NCI-H1694 treated with DMSO at 0.1 percent for 48 hours (cell line): Measurements from ENCODE around the gene CCDC61.

Experiments
- DNase-seq: peaks from one replicate; lab custom pipeline; 2025; lab: John Stamatoyannopoulos, UW

The CCDC61 gene, protein sequence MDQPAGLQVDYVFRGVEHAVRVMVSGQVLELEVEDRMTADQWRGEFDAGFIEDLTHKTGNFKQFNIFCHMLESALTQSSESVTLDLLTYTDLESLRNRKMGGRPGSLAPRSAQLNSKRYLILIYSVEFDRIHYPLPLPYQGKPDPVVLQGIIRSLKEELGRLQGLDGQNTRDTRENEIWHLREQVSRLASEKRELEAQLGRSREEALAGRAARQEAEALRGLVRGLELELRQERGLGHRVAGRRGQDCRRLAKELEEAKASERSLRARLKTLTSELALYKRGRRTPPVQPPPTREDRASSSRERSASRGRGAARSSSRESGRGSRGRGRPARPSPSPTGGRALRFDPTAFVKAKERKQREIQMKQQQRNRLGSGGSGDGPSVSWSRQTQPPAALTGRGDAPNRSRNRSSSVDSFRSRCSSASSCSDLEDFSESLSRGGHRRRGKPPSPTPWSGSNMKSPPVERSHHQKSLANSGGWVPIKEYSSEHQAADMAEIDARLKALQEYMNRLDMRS

DNA sequence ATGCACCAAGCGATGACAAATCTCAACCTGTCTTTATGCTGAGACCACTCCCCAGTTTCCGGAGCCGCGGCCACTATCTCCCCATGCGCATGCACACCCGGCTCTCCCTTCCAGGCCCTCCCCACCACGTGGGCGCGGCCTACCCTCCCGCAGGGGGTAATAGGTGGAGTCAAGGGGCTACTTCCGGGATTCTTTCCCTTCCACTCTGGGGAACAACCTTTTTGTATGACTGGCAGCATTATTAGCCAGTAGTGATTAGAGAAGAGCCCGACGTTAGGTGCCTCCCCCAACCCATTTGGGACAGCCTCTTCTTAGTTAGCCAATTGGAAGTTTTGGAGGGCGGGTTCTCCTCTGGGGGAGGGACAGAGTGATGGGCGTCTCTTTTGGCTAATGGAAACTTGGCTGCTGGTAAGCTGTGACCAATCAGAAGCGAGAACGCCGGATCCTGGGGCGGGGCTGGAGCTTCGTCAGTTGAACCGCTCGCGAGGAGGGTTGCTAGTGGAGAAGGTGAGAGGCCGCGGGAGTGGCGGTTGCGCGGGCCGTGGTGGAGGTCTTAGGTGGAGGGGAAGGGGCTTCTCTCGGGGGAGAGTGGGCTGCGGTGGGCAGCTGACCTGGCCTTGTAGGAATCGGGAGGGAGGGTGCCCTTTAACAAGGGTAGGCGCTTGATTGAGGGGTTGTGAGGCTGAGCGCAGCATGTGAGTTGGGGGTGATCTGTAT lies at the start of gene CCDC61:
CCDC61 (plus strand) TSS at position 470 of the 717 bp plus-strand sequence. CDS start 7,552 bp downstream, outside the sequence.
- DNase-seq = peak; percentile 99

DNA sequence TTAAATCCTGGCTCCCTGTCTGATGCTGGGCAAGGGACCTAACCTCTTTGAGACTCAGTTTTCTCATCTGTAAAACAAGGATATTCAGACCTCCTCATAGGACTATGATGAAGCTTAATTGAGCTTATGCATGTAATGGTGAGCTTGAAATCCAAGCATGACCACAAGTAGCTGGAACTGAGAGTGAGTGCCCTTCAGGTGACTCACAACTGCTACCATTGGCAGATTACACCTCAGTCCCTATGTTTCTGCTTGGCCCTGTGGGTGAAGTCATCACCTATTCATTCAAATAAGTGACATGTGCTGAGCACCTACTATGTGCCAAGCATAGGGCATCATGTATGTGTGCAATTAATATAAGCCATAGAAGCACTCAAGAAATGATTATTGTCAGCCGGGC lies 47.3 kb upstream of the CCDC61 start:
- DNase-seq = no peak

DNA sequence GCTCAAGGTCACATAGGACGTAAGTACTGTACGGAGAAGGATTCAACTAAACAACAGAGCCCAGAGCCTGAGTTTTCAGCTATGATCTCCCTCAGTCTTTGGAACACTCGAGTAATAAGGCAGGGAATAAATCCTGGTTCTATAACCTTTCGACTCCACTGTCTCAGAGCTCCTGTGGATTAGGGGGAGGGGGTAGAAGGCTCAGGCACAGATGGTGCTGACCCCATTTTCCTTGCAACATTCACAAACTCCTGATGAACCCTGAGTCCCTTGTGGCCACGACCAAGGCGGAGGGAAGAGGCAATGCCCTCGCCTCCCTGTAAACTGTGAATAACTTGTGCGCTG lies 43.0 kb upstream of the CCDC61 start:
- no peak for DNase-seq

DNA sequence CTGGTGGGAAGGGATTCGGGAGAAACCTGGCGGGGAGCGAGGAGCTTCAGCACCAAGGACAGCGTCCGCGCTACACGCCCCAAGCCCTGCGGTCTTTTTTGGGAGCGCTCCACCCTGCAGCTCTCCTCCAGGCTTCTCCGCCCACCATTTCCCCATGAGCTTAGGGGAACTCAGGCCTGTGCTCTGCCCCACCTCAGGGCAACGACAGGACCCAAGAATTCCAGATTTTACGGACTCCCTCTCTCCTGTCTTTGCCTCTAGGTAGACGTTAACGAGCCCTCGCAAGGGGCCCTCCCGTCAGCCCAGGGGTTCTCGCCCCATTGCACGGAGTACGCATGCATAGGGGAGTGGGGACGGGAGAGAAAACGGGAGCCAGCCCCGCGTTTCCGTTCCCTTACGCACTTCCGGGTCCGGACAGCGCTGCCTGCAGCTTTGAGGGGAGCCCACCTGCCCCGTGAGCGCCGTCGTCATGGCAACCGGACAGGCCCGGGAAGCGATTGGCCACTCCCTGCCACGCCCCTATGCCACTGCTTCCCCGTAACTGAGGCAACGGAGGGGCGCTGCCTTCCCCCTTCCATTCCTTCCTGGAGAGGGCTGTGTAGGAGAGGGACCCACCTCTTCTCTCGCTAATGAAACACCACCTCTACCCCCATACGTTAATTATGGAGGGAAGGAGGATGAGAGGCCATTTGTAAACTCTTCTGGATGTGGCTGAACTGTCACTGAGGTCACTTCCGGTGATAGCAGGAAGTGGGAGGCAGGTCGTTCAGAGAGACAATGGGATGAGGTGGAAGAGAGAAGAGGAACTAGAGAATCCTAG lies 42.4 kb upstream of the CCDC61 start:
- no peak for DNase-seq

DNA sequence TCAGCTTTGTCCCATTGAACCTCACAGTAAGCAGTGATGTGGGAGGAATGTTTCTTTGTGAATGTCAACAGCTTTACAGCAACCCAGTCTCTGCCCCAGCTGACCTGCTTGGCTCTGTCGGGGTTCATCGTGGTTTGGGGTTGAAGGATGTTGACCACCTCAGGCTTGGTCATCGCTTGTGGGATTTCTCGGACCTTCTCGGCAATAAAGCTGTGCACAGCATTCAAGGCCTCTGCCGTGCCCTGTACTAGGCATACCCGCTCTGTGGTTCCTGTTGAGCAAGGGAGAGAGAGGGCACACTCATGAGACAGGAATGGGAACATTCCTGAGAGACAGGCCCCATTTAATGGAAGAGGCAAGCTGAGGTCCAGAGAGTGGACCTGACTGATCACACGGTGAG lies 41.6 kb upstream of the CCDC61 start:
- no peak for DNase-seq

DNA sequence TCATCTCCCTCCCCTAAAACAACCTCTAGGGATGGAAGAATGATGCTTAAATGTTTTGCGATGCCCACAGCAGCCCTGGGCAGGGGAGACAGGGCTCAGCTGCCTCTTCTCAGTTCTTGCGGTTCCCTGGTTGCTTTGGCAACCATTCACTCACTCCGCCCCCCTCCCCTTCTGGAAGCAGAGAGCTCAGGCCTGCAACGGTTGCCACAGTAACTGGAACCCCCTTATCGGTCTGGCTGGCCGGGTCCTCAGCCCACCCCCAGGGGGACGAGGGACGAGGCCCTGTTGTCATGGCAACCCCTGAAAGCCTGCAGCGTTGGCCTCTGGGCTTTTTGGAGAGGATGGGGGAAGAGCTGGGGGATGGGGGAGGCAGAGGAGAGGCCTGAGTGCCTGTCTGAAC lies 41.1 kb upstream of the CCDC61 start:
- DNase-seq = no peak

DNA sequence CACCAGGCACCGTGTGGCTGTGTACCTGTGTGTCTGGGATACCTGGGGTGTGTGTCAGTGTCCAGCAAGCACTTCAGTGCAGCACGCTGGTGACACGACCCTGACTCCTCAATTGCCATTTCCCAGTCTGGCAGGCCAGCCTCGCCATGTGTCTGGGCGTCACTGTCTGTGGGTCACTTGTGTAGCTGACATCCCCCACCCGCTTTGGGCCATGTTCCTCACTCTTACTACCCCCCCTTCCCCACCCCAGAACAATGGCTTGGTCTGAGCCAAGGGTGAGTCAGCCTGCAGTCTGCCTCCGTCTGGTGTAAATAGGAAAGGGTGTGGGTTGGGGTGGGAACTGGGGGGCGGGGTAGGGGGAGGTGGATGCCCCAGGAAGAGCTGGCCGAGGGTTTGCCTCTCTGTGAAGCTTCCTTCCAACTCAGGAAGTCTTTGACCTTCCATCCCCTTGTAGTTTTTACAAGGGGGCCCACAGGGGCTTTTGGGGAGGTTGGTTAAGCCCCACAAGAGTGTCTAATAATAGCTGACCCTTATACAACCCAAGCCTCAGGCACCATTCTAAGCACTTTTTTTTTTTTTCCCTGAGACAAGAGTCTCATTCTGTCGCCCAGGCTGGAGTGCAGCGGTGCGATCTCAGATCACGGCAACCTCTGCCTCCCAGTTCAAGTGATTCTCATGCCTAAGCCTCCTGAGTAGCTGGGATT lies 39.2 kb upstream of the CCDC61 start:
- no peak for DNase-seq

DNA sequence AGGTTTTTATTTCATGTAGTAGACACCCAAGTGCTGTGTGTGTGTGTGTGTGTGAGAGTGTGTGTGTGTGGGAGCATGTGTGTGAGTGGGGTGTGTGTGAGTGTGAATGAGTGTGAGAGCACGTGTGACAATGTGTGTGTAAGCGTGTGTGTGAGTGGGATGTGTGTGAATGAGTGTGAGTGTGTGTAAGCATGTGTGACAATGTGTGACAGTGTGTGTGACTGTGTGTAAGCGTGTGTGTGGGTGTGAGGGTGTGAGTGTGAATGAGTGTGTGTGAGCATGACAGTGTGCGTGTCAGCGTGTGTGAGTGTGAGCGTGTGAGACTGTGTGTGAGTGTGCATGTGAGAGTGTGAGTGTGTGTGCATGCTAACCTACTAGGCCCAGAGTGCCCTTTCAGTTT lies 36.9 kb upstream of the CCDC61 start:
- no peak for DNase-seq

DNA sequence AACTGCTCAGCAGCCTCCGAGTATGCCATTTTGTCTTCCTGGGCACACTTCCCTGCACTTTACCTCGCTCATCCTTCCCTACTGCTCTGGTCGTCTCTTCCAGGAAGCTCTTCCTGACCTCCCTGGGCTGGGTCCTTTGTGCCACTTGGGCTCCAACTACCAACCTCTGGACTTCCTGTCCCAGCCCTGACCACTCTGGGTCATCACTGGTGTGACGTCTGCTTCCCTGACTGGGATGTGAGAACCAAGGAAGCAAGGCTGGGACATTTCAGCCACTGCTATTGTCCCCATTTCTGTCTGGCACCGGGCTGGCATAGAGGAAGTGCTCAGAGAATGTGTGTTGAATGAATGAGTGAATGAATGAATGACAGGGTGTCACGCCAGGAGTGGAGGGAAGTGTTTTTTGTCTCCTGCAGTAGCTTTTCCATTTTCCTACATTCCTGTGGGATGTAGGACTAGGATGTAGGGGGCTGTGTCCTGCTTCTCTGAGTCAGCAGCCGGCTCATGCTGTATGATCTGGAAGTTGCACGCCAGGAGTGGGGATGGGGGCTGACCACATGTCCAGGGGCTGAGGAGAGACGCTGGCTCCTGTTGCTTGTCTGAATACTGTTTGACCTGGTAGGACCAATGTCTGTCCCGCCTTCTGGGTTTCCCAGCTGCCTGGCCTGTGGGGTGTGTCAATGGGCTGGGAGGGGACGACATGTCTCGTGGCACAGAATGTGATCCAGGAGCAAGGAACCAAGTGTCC lies 36.3 kb upstream of the CCDC61 start:
- DNase-seq = no peak

DNA sequence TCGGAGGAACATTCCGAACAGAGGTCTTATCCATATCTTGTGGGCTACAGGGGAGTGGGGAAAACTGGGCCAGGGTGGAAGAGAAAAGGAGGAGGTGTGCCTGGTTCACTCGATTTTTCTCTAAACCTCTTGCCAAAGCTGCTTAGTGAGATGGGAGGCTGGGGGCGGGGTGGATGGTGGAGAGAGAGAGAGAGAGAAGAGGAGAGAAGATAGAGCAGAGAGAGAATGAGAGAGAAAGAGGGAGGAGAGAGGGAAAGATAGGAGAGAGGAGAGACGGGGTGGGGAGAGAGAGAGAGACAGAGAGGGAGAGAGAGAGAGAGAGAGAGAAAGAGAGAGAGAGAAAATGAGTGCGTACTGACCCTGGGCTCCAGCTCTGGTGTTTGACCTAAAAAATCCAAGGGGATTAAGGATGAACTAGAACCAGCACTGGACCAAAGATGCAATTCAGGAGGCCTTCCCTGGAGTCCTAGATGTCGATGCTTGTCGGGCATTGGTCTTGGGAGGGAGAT lies 35.7 kb upstream of the CCDC61 start:
- DNase-seq = no peak

DNA sequence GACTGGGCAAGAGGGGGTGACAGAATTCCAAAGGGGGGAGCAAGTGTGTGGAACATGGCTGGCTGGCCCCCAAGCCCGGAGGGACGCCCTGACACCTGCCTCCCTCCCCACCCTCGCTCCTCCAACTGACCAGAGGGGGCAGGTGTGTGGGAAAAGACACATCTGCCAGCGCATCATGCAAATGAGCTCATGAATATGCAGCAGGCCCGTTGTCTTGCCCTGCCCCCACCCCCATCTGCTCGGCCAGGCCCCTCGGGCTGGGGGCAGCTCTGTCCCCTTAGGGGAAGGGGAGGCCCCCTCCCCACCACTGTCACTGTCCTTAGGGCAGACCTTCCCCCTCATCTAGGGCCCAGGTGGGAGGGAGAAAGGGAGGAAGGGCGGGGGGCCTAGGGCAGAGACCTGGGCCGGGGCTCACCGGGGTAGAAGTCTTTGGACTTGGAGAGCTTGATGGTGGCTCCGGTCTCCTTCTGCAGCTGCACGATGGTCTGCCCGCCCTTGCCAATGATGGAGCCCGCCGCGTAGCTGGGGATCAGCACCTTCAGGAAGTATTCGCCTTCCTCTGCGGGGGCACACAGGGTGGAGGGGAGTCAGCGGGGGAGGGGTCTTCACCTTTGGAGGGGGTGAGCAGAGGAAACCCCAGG lies 34.6 kb upstream of the CCDC61 start:
- DNase-seq = no peak

DNA sequence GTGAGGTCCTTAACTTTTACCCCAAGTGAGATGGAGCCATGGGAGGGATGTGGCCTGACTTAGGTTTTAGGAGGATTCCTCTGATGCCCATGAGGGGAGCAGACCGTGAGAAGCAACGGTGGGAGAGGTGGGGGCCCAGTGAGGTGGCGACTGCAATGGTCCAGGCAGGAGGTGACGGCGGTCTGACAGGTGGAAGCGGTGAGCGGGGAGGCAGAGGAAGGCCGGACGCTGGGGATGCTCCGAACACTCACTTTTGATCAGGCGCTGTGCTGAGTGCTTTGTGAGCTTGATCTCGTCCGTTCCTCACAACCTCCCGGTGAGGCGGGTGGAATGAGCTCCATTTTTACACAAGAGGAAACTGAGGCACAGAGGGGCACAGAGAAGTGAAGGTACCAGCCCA lies 33.2 kb upstream of the CCDC61 start:
- no peak for DNase-seq

DNA sequence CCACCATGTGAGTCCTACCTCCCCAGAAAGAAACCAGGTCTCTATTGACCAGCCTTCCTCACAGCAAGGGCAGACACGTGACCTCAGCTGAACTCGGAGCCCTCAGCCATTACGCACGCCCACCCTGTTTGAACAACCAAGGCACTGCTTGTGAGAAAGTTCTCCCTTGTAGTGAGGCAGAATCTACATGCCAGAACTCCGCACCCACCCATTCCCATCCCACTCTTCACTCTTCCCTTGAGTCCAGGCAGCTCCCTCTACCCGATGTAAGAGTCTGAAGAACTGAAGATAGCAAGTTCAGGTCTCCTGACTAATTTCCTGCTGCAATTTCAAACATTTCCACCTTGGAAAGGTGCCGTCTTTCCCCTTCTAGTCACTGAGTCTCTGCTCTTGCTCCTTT lies 28.0 kb upstream of the CCDC61 start:
- no peak for DNase-seq

DNA sequence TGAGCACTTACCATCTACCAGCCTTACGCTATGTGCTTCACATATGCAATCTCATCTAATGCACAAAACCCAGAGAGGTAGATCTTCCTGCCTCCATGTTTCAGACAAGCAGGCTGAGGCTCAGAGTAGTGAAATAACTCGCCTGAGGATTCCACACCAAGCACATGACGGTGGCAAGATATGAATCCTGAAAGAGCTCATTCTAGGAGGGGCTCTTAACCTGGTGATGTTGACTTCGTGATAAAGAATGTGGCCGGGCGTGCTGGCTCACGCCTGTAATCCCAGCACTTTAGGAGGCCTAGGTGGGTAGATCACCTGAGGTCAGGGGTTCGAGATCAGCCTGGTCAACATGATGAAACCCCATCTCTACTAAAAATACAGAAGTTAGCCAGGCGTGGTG lies 26.6 kb upstream of the CCDC61 start:
- DNase-seq = no peak

DNA sequence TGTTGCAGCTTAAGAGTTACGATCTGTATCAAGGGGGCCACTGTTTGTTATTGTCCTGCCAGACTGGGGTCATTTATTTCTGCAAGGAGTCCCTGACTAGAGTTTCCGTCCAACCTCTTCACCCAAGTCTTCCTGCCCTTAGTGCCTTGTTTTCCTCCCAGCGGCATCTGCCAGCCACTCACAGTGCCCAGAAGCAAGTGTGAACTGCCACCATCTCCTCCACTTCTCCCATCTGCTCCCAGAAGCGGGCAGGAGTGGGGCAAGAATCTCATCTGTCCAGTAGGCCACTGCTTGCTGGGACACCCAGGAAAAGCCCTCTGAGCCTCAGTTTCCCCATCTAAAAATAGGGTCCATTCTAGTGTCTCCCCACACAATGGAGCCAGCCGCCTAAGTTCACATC lies 25.6 kb upstream of the CCDC61 start:
- no peak for DNase-seq

DNA sequence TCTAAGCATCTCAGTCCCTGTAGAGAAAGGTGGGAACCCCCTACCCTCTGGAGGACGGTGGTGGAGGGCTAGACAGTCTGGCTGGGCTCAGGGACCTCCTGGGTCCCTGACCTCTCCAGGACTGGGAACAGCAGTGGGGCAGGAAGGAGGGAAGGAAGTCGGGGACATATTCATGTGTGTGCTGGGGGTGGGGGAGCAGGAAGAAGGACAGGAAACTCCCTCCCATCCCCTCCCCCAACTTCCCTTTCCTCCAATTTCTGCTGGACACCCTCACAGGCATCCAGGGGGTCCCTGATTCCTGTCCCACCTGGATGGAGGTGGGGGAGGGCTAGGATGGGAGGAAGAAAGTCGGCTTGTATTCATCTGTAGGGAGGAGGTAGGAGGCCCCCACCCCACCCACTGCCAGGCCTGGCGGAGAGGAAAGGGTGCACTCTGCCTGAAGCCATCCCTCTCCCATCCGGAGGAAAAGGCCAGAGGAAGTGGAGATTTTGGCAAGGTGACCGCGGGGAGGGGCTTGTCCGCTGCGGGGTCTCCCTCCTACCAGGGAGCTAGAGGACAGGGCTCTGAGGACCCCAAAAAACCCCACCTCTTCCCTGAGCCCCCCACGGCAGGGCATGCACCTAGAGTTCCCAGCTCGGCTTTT lies 23.9 kb upstream of the CCDC61 start:
- DNase-seq = no peak

DNA sequence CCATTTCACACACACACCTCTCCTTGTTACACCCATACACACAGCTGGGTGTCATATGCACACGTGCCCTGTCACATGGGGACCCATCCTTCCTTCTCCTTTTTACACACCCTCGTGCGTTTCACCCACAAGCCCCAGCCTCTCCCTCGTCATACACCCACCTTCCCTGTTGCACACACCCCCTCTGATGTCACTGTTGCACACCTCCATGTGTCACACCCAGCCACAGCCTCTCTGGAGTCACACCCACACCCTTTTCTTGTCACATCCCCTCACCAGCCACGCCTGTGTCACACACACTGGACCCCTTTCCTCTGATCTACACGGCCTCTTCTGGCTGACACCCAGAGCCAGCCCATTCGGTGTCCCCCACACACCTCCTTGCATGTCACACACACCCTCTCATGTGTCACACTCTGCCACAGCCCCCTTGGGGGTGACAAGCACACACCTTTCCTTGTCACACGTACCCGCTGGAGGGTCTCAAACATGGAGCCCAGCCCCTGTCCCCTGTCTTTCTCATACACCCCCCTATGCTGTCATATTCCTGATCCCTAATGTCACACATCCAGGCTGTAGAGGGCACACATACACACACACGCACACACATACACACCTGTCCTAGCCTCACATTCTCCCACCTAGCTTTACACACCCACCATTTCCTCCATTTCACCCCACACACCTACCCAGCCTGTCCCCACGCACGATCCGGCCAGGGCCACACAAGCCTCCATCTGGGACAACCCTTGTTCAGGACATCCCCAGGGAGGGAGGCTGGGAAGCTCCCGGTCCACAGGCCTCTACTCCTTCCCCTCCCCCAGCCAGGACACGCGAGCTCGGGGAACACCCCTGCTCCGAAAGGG lies 23.0 kb upstream of the CCDC61 start:
- no peak for DNase-seq

DNA sequence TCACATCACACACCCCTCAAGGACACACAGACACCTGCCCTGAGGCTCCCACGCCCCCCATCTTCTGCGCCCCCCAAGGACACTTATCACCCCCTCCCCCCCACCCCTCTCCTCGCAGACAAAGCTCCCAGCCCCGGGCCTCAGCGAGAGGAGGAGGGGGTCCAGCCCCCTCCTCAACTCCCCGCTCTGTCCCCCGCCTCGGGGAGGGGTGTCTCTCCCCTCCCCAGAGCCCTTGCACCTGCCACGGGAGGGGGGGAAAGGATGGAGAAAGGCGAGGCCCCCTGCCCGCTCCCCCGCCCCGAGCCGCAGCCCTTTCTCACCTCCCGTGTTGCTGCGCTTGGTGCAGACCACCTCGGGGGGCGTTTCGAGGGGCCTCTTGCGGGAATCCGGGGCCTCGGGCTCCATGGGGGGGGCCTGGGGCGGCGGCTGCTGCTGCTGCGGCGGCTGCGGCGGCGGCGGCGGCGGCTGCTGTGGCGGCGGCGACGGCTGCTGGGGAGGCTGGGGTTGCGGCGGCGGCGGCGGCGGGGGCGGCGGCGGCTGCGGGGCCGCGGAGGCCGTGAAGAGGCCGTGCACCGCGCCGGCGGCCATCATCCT lies 22.2 kb upstream of the CCDC61 start:
- DNase-seq = no peak
